Measurements from ENCODE around the gene NAPSA. TPM values are rescaled to one million over a fixed set of nuclear protein-coding genes. Genes with fewer than 3 reads are reported as not detected.

Gene NAPSA
- total and polyA plus RNA-seq, 10 of the 15 experiments (the other 5 are each of a cell fraction or from before 2014, with no cell fraction given) = 6.7 to 45.4 (median 17.1) TPM

- in situ Hi-C loops (cut with MboI) (no loop called here), intact Hi-C loops (cut with micrococcal nuclease; ENCODE audit: unreplicated experiment) (no loop called here)
- POLR2A ChIA-PET = no interaction called here
- Histone ChIP-seq H3K4me1 (ENCODE audit: control insufficient read depth, insufficient read depth, low read length) (peaks cover 6% of the 10 kb centered on the region; the same call in 1 of the 2 replicates), H3K9me3 (replicated peaks; ENCODE audit: control insufficient read depth, insufficient read depth, low read length) (no peaks in the 10 kb centered on the region), H3K36me3 (ENCODE audit: control insufficient read depth in 2 of 2, insufficient read depth in 2 of 2, low read length in 1 of 2) (peaks cover 8 to 19% of the 10 kb centered on the region in 2 experiments; a peak in 3 of 4 replicates), H3K79me2 (ENCODE audit: control insufficient read depth, insufficient read depth, low read length) (peaks cover 23% of the 10 kb centered on the region), H3K9ac (ENCODE audit: control insufficient read depth, insufficient read depth, low read length) (no peak overlapping the region), H2AFZ (ENCODE audit: control insufficient read depth, low read depth, low read length) (no peak overlapping the region), H3K4me3 (no peak overlapping the region), H3K27me3 (replicated peaks in 1 of 2; ENCODE audit: control insufficient read depth in 2 of 2, insufficient read depth in 2 of 2, low read length in 1 of 2) (no peaks in the 10 kb centered on the region), H4K20me1 (ENCODE audit: control insufficient read depth, insufficient read depth) (no peaks in the 10 kb centered on the region), H3K27ac (ENCODE audit: control insufficient read depth, insufficient read depth) (no peak overlapping the region), H3K4me2 (ENCODE audit: control insufficient read depth, insufficient read depth) (no peak overlapping the region)
- CTCF ChIA-PET = no interaction called here
- DNase-seq (ENCODE audit: low read depth, low spot score) = no peak
- no peak for TF ChIP-seq TBL1XR1 (IDR thresholded peaks at IDR 0.05; ENCODE audit: low read depth, low read length)
- TF ChIP-seq KAT2A (conservative IDR thresholded peaks at IDR 0.05; ENCODE audit: control insufficient read depth, low read depth, low read length) = no peak
- no peak for TF ChIP-seq FOXK2 (IDR thresholded peaks at IDR 0.05)
- no peak for TF ChIP-seq ZZZ3 (IDR thresholded peaks at IDR 0.05; ENCODE audit: control insufficient read depth, insufficient read length, low read depth)
- no peak for TF ChIP-seq BHLHE40 (IDR thresholded peaks at IDR 0.05; ENCODE audit: borderline replicate concordance in 1 of 2, low read depth in 2 of 2, low read length in 1 of 2)
- TF ChIP-seq POLR2A (IDR thresholded peaks at IDR 0.05; ENCODE audit: low read depth, low read length) = peak; percentile 47
- no peak for TF ChIP-seq STAT3 (IDR thresholded peaks at IDR 0.05; ENCODE audit: low read depth, low read length)
- 96% methylated on average over 58 of the region's 58 CpGs for WGBS (ENCODE audit: insufficient coverage, insufficient replicate concordance, low lambda C conversion rate, missing lambda C conversion rate)
- BruUV-seq (replicated peaks) = no TSS peak
- no peak for FAIRE-seq
- SMC1A ChIA-PET (ENCODE audit: uncharacterized antibody, unreplicated experiment) = no interaction called here
- ATAC-seq = no peak
- RAD21 ChIA-PET (ENCODE audit: unreplicated experiment) = no interaction called here
Measured at GRCh38 chr19:50381881-50382729, 16.7 kb upstream of the NAPSA start.

- in situ Hi-C loops (cut with MboI) (no loop called here), intact Hi-C loops (cut with micrococcal nuclease; ENCODE audit: unreplicated experiment) (no loop called here)
- ChIA-PET CTCF (no interaction called here), POLR2A (no interaction called here), SMC1A (ENCODE audit: uncharacterized antibody, unreplicated experiment) (no interaction called here), RAD21 (ENCODE audit: unreplicated experiment) (no interaction called here)
- BruUV-seq (replicated peaks) = no TSS peak
- peaks cover 18% of the 10 kb centered on the region for H3K79me2 ChIP-seq (ENCODE audit: control insufficient read depth, insufficient read depth, low read length)
- H2AFZ ChIP-seq (ENCODE audit: control insufficient read depth, low read depth, low read length) = no peak overlapping the region
- peaks cover 7% of the 10 kb centered on the region; the same call in 1 of the 2 replicates for H3K4me1 ChIP-seq (ENCODE audit: control insufficient read depth, insufficient read depth, low read length)
- WGBS (ENCODE audit: insufficient coverage, insufficient replicate concordance, low lambda C conversion rate, missing lambda C conversion rate) = 92% methylated on average over 7 of the region's 8 CpGs
- DNase-seq (ENCODE audit: low read depth, low spot score) = no peak
- H3K36me3 ChIP-seq (ENCODE audit: control insufficient read depth in 2 of 2, insufficient read depth in 2 of 2, low read length in 1 of 2) = peaks cover 5 to 16% of the 10 kb centered on the region in 2 experiments; a peak in 3 of 4 replicates
- no peak for ATAC-seq
- H3K9me3 ChIP-seq (replicated peaks; ENCODE audit: control insufficient read depth, insufficient read depth, low read length) = no peaks in the 10 kb centered on the region
- H4K20me1 ChIP-seq (ENCODE audit: control insufficient read depth, insufficient read depth) = no peaks in the 10 kb centered on the region
- no peak overlapping the region for H3K9ac ChIP-seq (ENCODE audit: control insufficient read depth, insufficient read depth, low read length)
- H3K27ac ChIP-seq (ENCODE audit: control insufficient read depth, insufficient read depth) = no peak overlapping the region
- H3K4me2 ChIP-seq (ENCODE audit: control insufficient read depth, insufficient read depth) = no peak overlapping the region
- no peaks in the 10 kb centered on the region for H3K27me3 ChIP-seq (replicated peaks in 1 of 2; ENCODE audit: control insufficient read depth in 2 of 2, insufficient read depth in 2 of 2, low read length in 1 of 2)
- no peak for FAIRE-seq
- H3K4me3 ChIP-seq = no peak overlapping the region
- TF ChIP-seq KLF5 (IDR thresholded peaks at IDR 0.05; ENCODE audit: partially characterized antibody) (no peak), EED (IDR thresholded peaks at IDR 0.05; ENCODE audit: low read depth) (no peak), MLLT1 (IDR thresholded peaks at IDR 0.05) (no peak), BCLAF1 (IDR thresholded peaks at IDR 0.05) (no peak), EGR1 (IDR thresholded peaks at IDR 0.05; ENCODE audit: borderline replicate concordance in 1 of 2, low read depth in 2 of 2, low read length in 2 of 2) (no peak), TCF12 (IDR thresholded peaks at IDR 0.05; ENCODE audit: low read depth, low read length) (no peak)
Measured at GRCh38 chr19:50380751-50381151, 15.3 kb upstream of the NAPSA start.

Data from GM12878 (cell line).